Measurements from ENCODE around the gene ZNF618.

The ZNF618 gene

DNA sequence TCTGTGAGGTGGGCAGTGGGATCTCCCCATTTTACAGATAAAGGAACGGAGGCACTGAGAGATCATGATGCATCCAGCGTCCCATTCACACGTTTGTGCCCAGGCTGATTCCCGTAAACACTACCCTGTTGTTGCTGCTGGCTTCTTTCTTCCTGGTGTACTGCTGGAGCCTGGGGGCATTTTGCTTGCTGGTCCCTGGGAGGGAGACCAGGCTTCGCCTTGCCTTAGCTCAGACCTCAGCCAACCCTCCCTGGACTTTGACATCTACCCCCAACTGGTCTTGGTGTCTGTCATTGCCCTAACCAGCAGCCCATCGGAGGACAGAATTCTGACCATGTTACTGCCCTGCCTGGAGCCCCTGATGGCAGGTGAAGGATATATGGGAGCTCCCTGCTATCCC lies 82.4 kb downstream of the ZNF618 start:
- no peak for DNase-seq

DNA sequence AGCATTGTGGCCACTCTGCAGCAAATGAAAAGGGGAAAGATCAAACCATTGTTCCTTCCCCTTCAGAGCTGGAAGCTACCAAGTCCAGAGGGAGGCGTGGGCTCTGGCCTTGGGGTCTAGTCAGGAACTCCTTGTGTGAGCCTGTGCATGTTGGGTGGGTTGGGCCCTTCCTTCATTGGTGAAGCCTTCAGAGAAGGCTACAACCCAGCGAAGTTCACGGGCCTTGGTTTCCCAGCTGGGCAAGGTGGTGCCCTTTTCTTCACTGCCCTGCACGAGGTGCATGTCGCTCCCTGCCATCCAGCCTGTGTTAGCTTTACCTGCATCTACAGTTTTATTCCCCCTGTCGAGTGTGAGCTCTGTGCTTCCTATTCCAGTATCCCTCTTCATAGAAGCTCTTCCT lies 84.7 kb downstream of the ZNF618 start:
- DNase-seq, result no peak

DNA sequence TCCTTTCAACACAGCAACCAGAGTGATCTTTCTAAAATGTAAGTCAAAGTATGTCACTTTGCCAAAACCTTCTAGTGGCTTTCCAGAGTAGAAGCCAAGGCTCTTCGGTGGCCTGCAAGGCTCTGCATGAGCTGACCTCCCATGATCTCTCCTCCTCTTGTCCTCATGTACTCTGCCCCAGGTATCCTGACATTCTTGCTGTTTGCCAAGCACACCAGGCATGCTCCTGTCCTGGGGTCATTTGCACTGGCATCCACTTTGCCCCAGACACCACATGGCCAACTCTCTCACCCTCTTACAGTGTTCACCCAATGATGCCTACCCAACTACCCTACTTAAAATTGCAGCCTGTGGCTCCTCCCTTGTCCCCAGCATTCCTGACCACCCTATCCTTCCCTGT lies 86.3 kb downstream of the ZNF618 start:
- DNase-seq, result no peak

DNA sequence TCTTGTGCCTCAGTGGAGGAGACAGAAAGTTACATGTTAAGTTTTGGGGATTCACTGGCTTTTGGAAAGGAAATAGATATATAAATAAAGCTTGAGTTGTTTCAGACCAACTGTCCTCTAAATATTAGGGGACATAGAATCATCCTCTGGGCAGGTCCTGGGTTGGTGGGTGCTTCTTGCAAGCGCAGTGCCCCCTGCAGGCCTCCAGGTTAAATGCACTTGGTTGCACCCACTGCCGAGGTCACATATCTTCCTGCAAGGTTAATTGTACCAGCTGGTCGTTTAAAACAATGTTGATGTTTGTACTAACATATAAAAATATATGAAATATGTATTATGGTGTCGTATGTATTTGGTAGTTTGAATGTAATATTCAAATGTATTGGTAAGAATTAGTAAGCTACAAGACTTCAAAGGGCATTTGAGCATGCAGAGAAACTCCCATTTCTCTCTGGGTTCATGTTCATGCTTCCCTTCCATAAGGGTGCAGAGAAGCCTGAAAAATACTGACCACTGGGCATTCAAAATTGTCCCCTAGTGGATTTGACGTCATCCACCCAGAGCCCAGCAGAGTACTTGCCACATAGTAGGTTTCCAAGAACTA lies 87.0 kb downstream of the ZNF618 start:
- DNase-seq, result no peak

DNA sequence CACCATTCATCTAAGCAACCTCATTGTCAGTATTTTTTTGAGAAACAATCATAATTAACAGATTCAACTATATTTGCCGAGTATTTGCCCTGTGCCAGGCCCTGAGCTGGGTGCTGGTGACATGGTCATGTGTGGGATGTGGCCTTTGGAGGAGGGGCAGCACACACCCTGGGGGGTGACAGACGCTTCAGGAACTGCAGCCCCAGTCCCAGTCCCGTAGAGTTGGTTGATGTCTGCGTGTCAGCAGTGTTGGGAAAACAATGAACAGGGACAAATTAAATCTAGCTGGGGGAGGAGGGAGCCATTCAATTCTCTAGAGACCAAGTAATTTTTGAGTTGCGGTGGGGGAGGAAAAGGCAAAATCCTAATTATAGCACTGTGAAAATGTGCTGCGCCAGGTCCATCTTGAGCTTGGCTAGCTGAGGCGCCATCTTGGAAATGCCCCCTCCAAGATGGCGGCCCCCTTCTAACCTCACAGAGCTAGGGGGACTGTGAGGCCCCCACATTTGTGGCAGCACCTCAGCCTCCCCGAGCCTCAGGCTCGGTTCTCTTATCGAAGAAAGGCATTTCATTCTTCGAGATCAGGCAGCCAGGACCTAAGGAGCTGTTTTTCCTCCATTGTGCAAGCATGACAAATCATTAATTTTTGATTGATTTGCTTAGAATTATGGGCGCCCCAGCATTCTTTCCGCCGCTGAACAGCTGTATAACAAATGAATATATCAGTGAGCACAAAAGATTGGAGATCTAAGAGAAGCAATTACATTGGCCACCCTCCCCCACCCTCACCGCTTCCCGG lies 87.8 kb downstream of the ZNF618 start:
- DNase-seq, result no peak

DNA sequence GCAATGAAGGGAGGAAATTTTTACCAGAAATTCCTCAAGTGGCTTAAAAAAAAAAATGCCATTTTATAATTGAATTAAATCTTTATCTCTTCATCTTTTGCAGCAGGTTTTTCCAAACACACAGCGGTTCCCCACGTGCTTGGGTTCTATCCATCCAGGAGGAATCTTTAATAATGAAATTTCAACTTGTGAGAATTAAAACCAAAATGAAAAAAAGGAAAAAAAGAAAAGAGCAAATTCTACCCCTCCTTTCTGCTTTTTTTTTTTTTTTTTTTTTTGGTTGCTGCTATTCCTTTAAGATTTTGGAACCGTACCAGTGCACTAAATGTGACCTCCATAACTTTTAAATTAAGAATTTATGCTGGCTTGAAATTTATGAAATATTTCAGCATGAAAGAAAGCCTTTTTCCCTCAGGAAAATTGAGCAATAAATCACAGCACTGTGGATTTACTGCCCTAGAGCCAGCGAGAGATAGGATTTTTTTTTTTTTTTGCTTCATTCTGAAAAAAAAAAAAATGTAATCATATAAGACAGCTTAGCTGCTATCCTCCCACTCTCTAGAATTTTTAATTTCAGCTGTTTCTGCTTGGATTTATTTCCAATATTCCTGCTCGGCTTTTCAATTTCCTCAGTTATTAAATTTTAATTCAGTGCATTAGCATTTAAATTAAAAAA lies 88.5 kb downstream of the ZNF618 start:
- DNase-seq, result no peak

DNA sequence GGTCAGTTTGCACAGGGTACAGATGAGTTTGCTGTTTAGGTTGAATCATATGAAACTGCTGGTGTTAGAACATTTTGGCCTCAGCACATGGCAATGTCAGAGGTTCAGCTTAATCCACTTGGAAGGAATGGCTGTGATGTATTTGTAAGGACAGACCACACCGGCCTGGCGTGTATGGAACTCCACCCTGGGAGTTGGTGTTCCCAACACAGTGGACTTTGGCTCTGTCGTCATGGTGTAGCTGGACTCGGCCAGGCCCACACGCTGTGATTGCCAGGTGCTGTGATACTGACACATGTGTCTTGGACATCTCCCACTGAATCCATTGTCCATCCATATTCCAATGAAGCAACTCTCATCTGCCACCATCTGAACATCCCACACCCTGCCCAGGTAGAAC lies 90.3 kb downstream of the ZNF618 start:
- no peak for DNase-seq

DNA sequence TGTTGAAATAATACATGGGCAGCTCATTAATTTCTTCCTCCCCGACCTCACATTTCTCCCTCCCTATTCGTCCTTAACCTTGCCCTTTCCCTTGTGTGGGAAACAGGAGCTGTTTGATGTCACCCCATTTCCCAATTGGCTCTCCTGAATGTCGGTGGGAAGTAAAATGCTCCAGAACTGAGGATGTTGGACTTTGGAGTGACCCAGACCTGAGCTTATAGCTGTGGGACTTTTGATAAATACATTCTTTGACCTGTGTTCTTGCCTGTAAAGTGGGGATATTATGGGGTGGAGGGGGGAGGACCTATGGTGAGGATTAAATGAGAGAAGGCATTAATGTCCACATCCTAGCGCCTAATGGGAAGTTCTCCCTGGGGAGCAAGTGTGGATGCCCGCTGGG lies 91.3 kb downstream of the ZNF618 start:
- DNase-seq, result no peak

DNA sequence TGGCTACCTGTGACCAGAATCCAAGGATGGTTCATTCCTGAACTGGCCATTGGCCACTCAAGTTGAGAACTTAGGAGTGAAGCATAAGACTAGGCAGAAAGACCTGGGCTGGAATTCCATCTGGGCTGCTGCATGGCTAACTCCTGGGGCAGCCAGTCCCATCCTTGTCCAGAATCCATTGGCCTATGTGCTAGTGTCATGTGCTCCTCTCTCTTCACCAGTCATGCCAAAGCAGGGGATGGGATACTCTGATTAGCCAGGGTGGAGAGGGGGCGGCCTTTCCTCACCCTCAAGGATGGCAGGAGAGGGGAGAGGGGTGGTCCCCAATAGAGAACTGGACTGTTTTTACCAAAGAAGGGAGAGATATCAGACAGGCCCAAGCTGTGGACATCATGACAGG lies 93.2 kb downstream of the ZNF618 start:
- no peak for DNase-seq

DNA sequence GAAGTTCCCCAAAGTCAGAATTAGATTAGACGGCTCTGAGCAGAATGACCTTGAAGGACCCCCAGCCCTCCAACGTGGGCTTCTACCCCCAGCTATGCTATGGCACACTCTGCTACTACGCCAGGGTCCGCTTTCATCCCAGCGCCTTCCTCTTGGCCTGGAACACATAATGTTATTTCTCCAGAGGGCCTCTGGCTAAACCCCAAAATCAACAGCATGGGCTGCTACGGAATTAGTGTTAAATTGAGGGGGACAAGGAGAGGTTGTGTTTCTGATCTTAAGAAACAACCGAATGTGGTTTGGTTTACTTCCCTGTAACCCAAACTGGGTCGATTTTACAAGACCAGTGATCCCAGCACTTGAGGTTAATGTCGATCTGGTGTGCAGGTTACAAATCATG lies 97.1 kb downstream of the ZNF618 start:
- DNase-seq, result no peak

DNA sequence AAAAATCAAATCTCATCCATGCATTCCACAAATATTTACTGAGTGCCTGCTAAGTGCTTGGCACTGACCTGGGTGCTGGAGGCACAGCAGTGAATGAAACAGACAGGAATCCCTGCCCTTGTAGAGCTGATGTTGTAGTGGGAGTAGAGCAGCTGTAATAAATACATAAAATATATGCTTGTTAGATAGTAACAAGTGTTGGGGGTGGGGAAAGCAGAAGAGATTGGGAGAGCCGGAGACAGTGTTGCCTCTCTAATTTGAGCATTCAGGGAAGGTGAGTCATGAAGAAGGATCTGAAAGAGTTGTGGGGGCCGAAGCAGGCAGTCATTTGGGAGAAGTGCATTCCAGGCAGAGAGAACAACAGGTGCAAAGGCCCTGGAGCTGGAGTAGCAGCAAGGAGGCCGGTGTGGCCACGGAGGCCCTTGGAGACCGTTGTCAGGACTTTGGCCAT lies 97.9 kb downstream of the ZNF618 start:
- no peak for DNase-seq

DNA sequence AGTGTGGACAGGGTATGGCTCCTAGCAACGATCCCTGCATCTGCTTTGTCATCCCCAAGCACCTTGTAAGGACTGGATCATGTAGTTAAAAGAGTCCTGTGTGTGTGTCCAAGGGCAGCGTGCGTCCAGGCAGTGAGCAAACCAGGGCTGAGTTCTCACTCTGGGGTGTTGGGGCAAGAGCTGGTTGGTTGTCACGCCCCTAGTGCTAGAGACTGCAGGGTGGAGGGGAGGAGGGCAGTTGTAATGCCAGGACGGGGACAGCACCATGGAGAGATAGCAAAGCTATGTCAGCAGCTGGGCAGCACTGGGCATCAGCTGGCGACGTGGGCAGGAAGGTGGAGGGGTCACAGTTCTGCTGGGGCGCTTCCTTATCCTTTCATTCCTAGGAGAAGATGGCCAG lies 100.8 kb downstream of the ZNF618 start:
- DNase-seq, result no peak

DNA sequence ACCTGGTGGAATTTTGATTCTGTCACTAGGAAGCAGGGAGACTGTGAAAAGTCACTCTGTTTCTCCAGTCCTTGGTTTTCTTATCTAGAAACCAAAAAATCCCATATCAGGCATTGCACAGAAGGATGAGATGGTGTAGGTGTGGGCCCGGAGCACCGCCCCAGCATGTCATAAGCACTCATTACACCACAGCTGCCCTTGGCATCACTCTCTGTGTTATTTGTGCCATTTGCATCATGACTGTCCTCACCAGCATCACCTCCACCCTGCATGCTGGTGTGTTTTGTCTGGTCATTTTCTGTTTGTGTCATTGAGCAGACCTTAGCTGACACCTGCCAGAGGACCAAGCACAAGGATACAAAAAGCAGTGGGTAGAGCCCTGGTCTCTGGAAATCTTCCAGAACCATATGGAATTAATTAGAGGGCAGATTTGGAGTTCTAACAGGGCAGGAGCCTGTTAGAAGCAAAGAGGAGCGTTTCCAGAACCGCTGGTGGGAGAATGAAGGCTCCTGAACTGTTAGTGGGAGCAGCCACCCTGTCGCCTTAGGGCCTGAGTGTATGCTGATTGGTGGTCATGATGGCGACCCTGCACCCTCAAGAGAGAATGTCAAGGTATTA lies 102.7 kb downstream of the ZNF618 start:
- DNase-seq, result no peak

DNA sequence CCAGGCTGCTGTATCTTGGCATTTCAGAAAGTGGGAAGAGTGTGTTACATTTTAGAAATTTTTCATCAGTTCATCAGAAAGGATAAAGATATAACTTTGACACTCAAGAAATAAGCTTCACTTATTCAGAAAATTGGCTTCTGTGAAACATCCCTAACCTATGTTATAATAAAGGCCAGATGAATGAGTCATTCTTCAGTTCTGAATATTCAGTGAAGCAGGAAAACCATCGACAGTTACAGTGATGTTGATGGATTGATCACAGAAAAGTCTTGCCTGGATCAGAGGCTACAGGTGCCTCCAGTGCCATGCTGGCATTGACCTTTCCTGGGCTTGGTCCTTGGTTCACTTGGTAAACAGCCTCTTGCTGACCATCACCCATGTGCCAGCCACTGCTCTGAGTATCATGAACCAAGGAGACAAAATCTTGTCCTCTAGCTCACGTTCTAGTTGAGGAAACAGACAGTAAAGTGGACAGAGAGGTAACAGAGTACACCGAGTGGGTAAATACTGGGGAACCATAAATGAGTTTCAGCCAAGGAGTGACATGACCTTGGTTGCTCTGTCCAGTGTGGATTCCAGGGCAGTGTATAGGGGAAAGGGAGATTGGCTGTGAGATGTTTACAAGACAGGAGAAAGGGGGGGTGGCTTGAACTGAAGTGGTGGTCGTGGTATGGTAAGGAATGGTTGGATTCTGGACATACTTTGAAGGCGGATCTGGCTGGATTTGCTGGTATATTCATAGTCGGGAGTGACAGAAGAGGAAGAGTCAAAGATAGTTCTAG lies 103.4 kb downstream of the ZNF618 start:
- DNase-seq, result no peak

DNA sequence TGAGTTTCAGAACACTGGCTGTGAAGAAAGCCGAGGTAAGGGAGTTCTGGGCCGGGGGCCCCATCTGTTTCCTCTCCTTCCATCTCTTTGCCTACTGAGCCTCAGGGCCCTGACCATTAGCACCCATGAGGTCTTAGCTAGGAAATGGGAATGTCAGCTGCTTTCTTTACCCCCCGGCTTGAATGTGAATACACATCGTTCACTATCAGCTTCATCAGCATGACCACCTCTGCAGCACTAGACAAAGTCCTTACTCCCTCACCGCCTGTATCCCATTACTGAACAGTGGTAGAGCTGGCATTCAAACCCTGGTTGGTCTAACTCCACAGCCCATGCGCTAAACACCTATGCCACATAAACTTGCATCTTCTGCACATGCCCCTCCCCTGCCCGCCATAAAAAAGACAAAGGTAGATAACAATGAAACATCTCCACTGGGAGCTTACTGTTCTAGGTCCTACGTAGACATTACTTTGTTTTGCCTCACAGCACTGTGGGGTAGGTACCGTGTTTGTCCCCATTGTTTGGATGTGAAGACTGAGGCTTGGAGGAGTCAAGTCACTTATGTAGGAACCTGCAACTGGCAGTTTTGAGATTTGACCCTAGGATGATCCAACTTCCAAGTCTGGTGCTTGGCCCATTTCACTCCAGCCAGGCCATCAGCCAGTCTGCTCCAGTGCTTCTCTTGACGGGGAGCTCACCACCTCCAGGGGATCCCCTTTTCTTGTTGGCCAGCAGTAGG lies 108.7 kb downstream of the ZNF618 start:
- no peak for DNase-seq

DNA sequence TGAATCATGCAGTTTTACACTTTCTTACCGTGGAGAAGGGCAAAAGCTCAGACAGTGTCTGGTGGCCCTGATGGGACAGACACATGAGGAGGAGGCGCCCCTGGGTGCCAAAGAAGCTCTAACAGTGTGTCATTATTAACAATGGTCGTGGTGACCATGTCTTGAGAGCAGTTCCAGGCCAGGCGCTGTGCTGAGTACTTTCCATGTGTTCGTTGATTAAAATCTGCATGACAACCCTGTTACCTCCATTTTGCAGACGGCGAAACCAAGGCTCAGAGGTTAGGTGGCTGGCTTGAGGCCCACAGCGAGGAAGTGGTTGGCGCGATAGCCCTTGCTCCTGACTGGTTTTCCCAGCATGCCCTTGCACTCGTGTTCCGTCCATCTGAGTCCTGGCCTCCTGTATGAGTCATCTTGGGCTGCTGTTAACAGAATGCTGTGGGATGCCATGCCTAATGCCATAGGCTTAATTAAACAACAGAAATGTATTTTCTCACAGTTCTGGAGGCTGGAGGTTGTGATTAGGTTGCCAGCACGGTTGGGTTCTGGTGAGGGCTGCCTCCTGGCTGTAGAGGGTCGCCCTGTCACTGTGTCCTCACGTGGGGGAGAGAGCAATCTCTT lies 110.0 kb downstream of the ZNF618 start:
- DNase-seq, result no peak

DNA sequence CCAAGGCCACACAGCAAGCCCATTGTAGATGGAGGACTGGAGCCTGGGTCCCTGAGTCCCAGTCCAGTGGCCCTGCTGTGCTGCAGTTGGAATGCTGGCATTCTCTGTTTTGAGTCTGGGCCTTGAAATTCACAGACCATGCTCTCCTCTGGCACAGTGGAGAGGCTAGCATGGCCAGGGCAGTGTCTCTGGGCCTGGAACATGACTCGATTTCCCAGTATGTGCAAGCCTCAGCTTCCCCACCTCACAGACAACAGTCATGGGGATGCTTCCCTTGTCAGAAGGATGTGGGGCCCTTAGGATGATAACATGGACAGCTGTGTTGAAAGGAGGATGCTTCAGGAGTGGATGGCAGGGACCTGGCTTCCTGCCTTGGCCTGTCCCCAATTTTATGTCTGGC lies 110.8 kb downstream of the ZNF618 start:
- no peak for DNase-seq

DNA sequence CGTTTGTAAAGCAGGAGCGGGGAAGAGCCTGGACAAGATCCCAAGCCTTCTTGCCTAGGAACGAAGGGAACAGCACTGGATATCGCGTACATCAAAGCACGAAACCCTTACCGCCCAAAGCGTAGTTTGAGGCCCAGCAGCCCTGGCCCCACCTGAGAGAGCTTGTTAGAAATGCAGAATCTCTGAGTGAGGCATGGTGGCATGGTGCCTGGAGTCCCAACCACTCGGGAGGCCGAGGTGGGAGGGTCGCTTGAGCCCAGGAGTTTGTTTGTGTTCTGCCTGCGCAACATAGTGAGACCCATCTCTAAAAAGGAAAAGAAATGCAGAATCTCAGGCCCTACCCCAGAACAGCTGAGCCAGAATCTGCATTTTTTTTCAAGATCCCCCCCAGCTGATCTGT lies 111.4 kb downstream of the ZNF618 start:
- DNase-seq, result no peak

DNA sequence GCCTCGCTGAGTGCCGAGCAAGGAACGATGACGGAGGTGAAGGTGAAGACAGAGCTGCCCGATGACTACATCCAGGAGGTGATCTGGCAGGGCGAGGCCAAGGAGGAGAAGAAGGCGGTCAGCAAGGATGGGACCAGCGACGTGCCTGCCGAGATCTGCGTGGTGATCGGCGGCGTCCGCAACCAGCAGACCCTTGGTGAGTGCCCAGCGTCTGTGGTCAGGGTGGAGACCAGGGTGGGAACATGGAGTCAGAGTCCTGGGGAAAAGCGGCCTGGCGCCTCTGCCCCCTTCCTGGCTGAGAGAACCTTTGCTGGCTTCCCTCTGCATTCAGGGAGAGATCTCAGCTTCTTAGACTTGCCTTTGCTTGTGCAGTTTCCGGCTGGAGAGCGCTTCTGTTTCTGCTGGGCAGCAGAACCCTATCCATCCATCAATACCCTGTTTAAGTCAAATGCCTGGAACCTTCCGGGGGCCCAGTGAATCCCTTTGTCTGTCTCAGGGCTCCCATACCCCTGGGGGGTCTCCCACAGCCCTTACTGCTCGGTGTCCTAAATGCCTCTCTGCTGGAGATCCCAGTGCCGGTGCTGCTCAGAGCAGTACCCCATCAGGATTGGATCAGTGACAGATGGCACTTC lies 112.4 kb downstream of the ZNF618 start:
- DNase-seq, result no peak

DNA sequence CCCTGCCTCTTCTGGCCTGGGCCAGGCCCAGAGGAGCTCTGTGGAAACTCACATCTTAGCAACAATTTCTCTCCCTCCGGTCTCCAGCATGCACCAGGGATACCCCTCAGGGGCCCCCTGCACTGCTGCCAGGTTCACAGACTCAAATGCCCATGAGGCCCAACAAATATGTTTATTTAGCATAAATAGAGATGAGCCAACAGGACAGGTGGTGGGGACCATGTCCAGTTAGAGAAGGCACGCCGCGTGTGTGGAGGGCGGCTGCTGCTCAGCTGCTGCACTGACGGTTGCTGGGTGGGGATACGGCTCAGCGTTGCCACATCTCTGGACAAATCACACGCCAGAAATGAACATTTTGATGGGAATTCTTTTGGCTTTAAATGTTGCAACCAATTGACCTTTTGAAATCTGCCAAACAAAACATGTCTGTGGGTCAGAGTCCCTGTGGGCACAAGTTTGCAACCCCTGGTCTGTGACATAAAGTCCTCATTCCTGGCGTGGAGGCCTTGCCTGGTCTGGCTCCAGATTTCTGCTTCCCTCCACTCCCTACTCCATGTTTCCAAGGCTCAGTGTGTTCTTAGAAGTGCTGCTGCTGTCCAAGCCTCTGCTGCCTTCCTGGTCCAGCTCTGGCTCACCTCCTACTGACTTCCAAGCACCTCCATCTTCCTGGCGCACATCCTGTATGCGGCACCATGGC lies 113.1 kb downstream of the ZNF618 start:
- DNase-seq, result no peak

Data from GOT3 (cell line).